B cell (primary cell): Measurements from ENCODE around the gene CEP112. TPM values are rescaled to one million over a fixed set of nuclear protein-coding genes. Genes with fewer than 3 reads are reported as not detected.

Experiments
- ATAC-seq: fragments of 200-7000 bp; cut with Tn5 transposase; one replicate; pipeline ENCODE4 v1.10.0; 2021; ENCODE audit warnings: low read depth, mild to moderate bottlenecking, moderate number of reproducible peaks, moderate library complexity
- CTCF ChIA-PET: fragments of 350-600 bp; sonication (Branson Sonifier 250); formaldehyde crosslinking; loops from one replicate; lab custom pipeline; 2021; ENCODE audit warnings: antibody characterized with exemption, inconsistent platforms; lab: Charles Lee
- POLR2A ChIA-PET: fragments of 350-600 bp; sonication (Branson Sonifier 250); formaldehyde crosslinking; loops from one replicate; lab custom pipeline; 2021; ENCODE audit warnings: antibody characterized with exemption; lab: Charles Lee
- DNase-seq: peaks from one replicate; pipeline ENCODE4 v3.0.0; 2013
- H2AFZ ChIP-seq: 2 replicates; pipeline ENCODE4 v1.6.1; 2012; ENCODE audit warnings: mild to moderate bottlenecking, low read depth, low read length; ENCODE audit not compliant: insufficient read depth, poor library complexity, severe bottlenecking
- H3K27ac ChIP-seq, 2 donors: 1 replicate in 1 of 2; 2 replicates in 1 of 2; pipeline ENCODE4 v1.5.1; 2012 to 2013; ENCODE audit warnings: low read length in 2 of 2, mild to moderate bottlenecking in 2 of 2, moderate library complexity in 1 of 2
- H3K27me3 ChIP-seq, 4 experiments: fragments of 200-600 bp in 1 of 4; sonication (generic) in 1 of 4; replicated peaks in 1 of 4; 1 replicate in 2 of 4; 2 replicates in 2 of 4; pipeline versions ENCODE4 v1.6.1 to v1.7.0; 2013 to 2016; ENCODE audit warnings: low read length in 3 of 4, mild to moderate bottlenecking in 2 of 4, mixed read lengths in 1 of 4, moderate library complexity in 1 of 4; ENCODE audit not compliant: insufficient read depth in 4 of 4, control insufficient read depth in 3 of 4; ENCODE audit errors: control extremely low read depth in 1 of 4
- H3K36me3 ChIP-seq, 2 experiments: replicated peaks in 1 of 2; 1 replicate in 1 of 2; 2 replicates in 1 of 2; pipeline versions ENCODE4 v1.6.1 to v1.7.1; 2013; ENCODE audit warnings: low read length in 1 of 2; ENCODE audit not compliant: insufficient read depth in 2 of 2, control insufficient read depth in 1 of 2; ENCODE audit errors: control extremely low read depth in 1 of 2, extremely low read depth in 1 of 2
- H3K4me1 ChIP-seq, 2 donors: fragments of 200-600 bp in 1 of 2; sonication (generic) in 1 of 2; 1 replicate in 1 of 2; 2 replicates in 1 of 2; pipeline versions ENCODE4 v1.5.1 to v1.6.1; 2013 to 2017; ENCODE audit warnings: low read length in 2 of 2; ENCODE audit not compliant: control insufficient read depth in 2 of 2, insufficient read depth in 2 of 2
- H3K4me2 ChIP-seq: replicated peaks from 2 replicates; pipeline ENCODE3; 2012; ENCODE audit warnings: mild to moderate bottlenecking, low read depth, low read length; ENCODE audit not compliant: poor library complexity, severe bottlenecking
- H3K4me3 ChIP-seq, 5 experiments: fragments of 200-600 bp in 1 of 5; sonication (generic) in 1 of 5; 1 replicate in 3 of 5; 2 replicates in 2 of 5; pipeline versions ENCODE4 v1.5.1 to v1.7.0; 2011 to 2016; ENCODE audit warnings: low read length in 4 of 5, mild to moderate bottlenecking in 4 of 5, low read depth in 2 of 5, control low read depth in 1 of 5, moderate library complexity in 1 of 5; ENCODE audit not compliant: insufficient read depth in 1 of 5; ENCODE audit errors: control extremely low read depth in 1 of 5, extremely low read depth in 1 of 5
- H3K79me2 ChIP-seq: fragments of 200-600 bp; sonication (generic); one replicate; pipeline ENCODE4 v1.6.0; 2016; ENCODE audit warnings: low read length; ENCODE audit not compliant: control insufficient read depth, insufficient read depth
- H3K9ac ChIP-seq: fragments of 200-600 bp; sonication (generic); 2 replicates; pipeline ENCODE4 v1.6.1; 2017; ENCODE audit warnings: mild to moderate bottlenecking, low read length, moderate library complexity
- H3K9me3 ChIP-seq, 3 donors: one replicate each; pipeline versions ENCODE4 v1.6.1 to v1.7.1; 2013; ENCODE audit warnings: low read length in 2 of 3; ENCODE audit not compliant: control insufficient read depth in 2 of 3, insufficient read depth in 1 of 3; ENCODE audit errors: control extremely low read depth in 1 of 3
- H4K20me1 ChIP-seq: 2 replicates; pipeline ENCODE4 v1.6.0; 2012; ENCODE audit warnings: mild to moderate bottlenecking, low read length; ENCODE audit not compliant: insufficient read depth, control insufficient read depth, poor library complexity, severe bottlenecking
- H3K27ac Mint-ChIP-seq: one replicate; pipeline ENCODE4 v1.8.0; 2021; ENCODE audit warnings: mixed read lengths
- H3K27me3 Mint-ChIP-seq: one replicate; pipeline ENCODE4 v1.8.0; 2021; ENCODE audit warnings: mixed read lengths
- H3K4me1 Mint-ChIP-seq: one replicate; pipeline ENCODE4 v1.8.0; 2021; ENCODE audit warnings: mixed read lengths
- H3K4me3 Mint-ChIP-seq: one replicate; pipeline ENCODE4 v1.8.0; 2021; ENCODE audit warnings: mixed read lengths
- H3K9me3 Mint-ChIP-seq: one replicate; pipeline ENCODE4 v1.8.0; 2022; ENCODE audit warnings: mixed read lengths; ENCODE audit not compliant: insufficient read depth
- CTCF ChIP-seq: fragments of 200-600 bp; IDR thresholded peaks from one replicate; pipeline ENCODE4 v1.8.0; 2022; ENCODE audit warnings: antibody characterized with exemption, mild to moderate bottlenecking
- EZH2 ChIP-seq: IDR thresholded peaks from 2 replicates; pipeline ENCODE4 v1.6.1; 2012; ENCODE audit warnings: borderline replicate concordance, low read depth, mild to moderate bottlenecking, moderate library complexity, low read length; ENCODE audit not compliant: insufficient read depth, poor library complexity, severe bottlenecking
- WGBS: methylation state at CpG from one replicate; pipeline ENCODE4 v1.1.5; 2013; ENCODE audit warnings: missing lambda C conversion rate; ENCODE audit not compliant: insufficient coverage; 5-methylcytosine and 5-hydroxymethylcytosine counted together
- intact Hi-C: fragments of 100-400 bp; cut with micrococcal nuclease; formaldehyde crosslinking; loops from one replicate; pipeline ENCODE4 v1.10.0; 2022
- polyA plus RNA-seq: library from polyadenylated mRNA; depleted of rRNA; stranded (reverse); fragments of >200 nt; gene quantifications from 2 replicates; pipeline ENCODE4 v1.2.3, GENCODE V29; 2012
- total RNA-seq, 2 donors: library from RNA; stranded (reverse); fragments of 120-200 nt in 1 of 2; gene quantifications; 1 replicate in 1 of 2; 2 replicates in 1 of 2; pipeline versions ENCODE4 v1.2.3 to v1.2.4, GENCODE V29; 2013 to 2022

CEP112 gene
- total and polyA plus RNA-seq, 2 donors (not counting 1 experiment from before 2014, with no cell fraction given): 0.57 to 4.6 TPM

- CTCF ChIA-PET: no interaction called here
- H3K79me2 ChIP-seq: no peaks in the 10 kb centered on the region
- POLR2A ChIA-PET: no interaction called here
- Mint-ChIP-seq H3K27ac (no peak overlapping the region), H3K27me3 (peaks cover 2% of the 10 kb centered on the region), H3K4me1 (no peaks in the 10 kb centered on the region), H3K9me3 (no peaks in the 10 kb centered on the region), H3K4me3 (no peak overlapping the region)
- H4K20me1 ChIP-seq: no peaks in the 10 kb centered on the region
- H3K4me1 ChIP-seq: no peaks in the 10 kb centered on the region
- ATAC-seq (no peak), DNase-seq (no peak)
- H3K9ac ChIP-seq: no peak overlapping the region
- H3K4me2 ChIP-seq: no peak overlapping the region
- peaks cover 0 to 19% (median 0%) of the 10 kb centered on the region in 3 donors for H3K9me3 ChIP-seq
- no peak overlapping the region for H3K4me3 ChIP-seq
- no peak for TF ChIP-seq EZH2
- no peak for TF ChIP-seq CTCF
- H3K36me3 ChIP-seq: no peaks in the 10 kb centered on the region
- intact Hi-C loops: no loop called here
- H3K27me3 ChIP-seq: no peaks in the 10 kb centered on the region
- H3K27ac ChIP-seq: no peak overlapping the region
- WGBS: 100% methylated on average over 1 of the region's 3 CpGs
- no peak overlapping the region for H2AFZ ChIP-seq
These were observed 323.1 kb downstream of the CEP112 start for GRCh38 chr17:65868881-65869280.

- intact Hi-C loops: no loop called here
- H3K9me3 ChIP-seq: peaks cover 0 to 19% (median 0%) of the 10 kb centered on the region in 3 donors
- ChIA-PET CTCF (no interaction called here), POLR2A (no interaction called here)
- H3K36me3 ChIP-seq: no peaks in the 10 kb centered on the region
- H3K4me2 ChIP-seq: no peak overlapping the region
- H3K79me2 ChIP-seq: no peaks in the 10 kb centered on the region
- H2AFZ ChIP-seq: no peak overlapping the region
- no peak for TF ChIP-seq EZH2
- TF ChIP-seq CTCF: no peak
- Mint-ChIP-seq H3K9me3 (no peaks in the 10 kb centered on the region), H3K4me3 (no peak overlapping the region), H3K27ac (no peak overlapping the region), H3K27me3 (peaks cover 4% of the 10 kb centered on the region), H3K4me1 (no peaks in the 10 kb centered on the region)
- H3K27me3 ChIP-seq: no peaks in the 10 kb centered on the region
- H3K9ac ChIP-seq: no peak overlapping the region
- 75% methylated on average over 6 of the region's 6 CpGs for WGBS
- DNase-seq (no peak), ATAC-seq (no peak)
- no peaks in the 10 kb centered on the region for H3K4me1 ChIP-seq
- H3K4me3 ChIP-seq: no peak overlapping the region
- no peak overlapping the region for H3K27ac ChIP-seq
- no peaks in the 10 kb centered on the region for H4K20me1 ChIP-seq
These were observed 324.9 kb downstream of the CEP112 start for GRCh38 chr17:65867014-65867413.
